HCT116 (cell line): ENCODE data around the gene PPP4R2. TPM values are rescaled to one million over a fixed set of nuclear protein-coding genes. Genes with fewer than 3 reads are reported as not detected.

Experiments
- ATAC-seq: fragments of 200-7000 bp; cut with Tn5 transposase; 2 replicates; pipeline ENCODE4 v1.9.1; 2020; ENCODE audit warnings: mild to moderate bottlenecking, moderate library complexity
- BruUV-seq: library from RNA; stranded (reverse); fragments of 400-500 nt; replicated peaks from 2 replicates; lab custom pipeline; 2021; lab: Mats Ljungman, UMichigan
- CTCF ChIA-PET: fragments of 300-600 bp; sonication (Branson Sonifier 250); formaldehyde crosslinking; loops from one replicate; lab custom pipeline; 2021; ENCODE audit warnings: antibody characterized with exemption; lab: Charles Lee
- POLR2A ChIA-PET: fragments of 300-600, 350-600 bp; sonication (Branson Sonifier 250); formaldehyde crosslinking; loops from one replicate; lab custom pipeline; 2021; ENCODE audit warnings: antibody characterized with exemption; lab: Charles Lee
- RAD21 ChIA-PET, 2 experiments: fragments of 300-600 bp; sonication (Branson Sonifier 250); formaldehyde crosslinking; loops; one replicate each; lab custom pipeline; 2023; ENCODE audit warnings: low total read pairs in 2 of 2; ENCODE audit not compliant: uncharacterized antibody in 2 of 2, unreplicated experiment in 2 of 2, low non-redundant PET in 1 of 2; lab: Charles Lee
- DNase-seq: peaks from one replicate; pipeline ENCODE4 v3.0.0-alpha.2; 2010; ENCODE audit warnings: low read depth, low spot score
- H2AFZ ChIP-seq: fragments of 200-600 bp; shearing (Covaris generic), sonication (generic); 2 replicates; pipeline ENCODE4 v1.6.1; 2017; ENCODE audit warnings: low read depth, mixed run types, mixed read lengths, antibody characterized with exemption, low read length; ENCODE audit not compliant: poor library complexity, severe bottlenecking
- H3K27ac ChIP-seq: 2 replicates; pipeline ENCODE4 v1.5.1; 2012; ENCODE audit warnings: low read depth, low read length
- H3K27me3 ChIP-seq: fragments of 200-600 bp; sonication (generic); 2 replicates; pipeline ENCODE4 v1.6.1; 2016; ENCODE audit warnings: mixed run types, low read length, mixed read lengths; ENCODE audit not compliant: insufficient read depth
- H3K36me3 ChIP-seq, 2 experiments: fragments of 200-500 bp in 1 of 2; fragments of 200-600 bp in 1 of 2; sonication (Bioruptor generic) in 1 of 2; sonication (generic) in 1 of 2; 2 replicates each; pipeline versions ENCODE4 v1.5.1 to v1.6.1; 2014 to 2016; ENCODE audit warnings: low read length in 2 of 2, inconsistent platforms in 1 of 2, mixed read lengths in 1 of 2, mixed run types in 1 of 2; ENCODE audit not compliant: insufficient read depth in 2 of 2, control insufficient read depth in 1 of 2
- H3K4me1 ChIP-seq, 2 experiments: fragments of 200-600 bp in 1 of 2; sonication (generic) in 1 of 2; 2 replicates each; pipeline versions ENCODE4 v1.5.1 to v1.6.1; 2012 to 2017; ENCODE audit warnings: low read length in 2 of 2, inconsistent platforms in 1 of 2, mild to moderate bottlenecking in 1 of 2, mixed read lengths in 1 of 2, mixed run types in 1 of 2, moderate library complexity in 1 of 2; ENCODE audit not compliant: insufficient read depth in 2 of 2, control insufficient read depth in 1 of 2
- H3K4me2 ChIP-seq: fragments of 200-600 bp; sonication (generic); 2 replicates; pipeline ENCODE4 v1.6.1; 2017; ENCODE audit warnings: mixed run types, low read length, mixed read lengths
- H3K4me3 ChIP-seq, 2 experiments: fragments of 200-600 bp in 1 of 2; sonication (generic) in 1 of 2; replicated peaks in 1 of 2; 2 replicates each; pipeline ENCODE4 v1.5.1; 2011 to 2016; ENCODE audit warnings: low read length in 2 of 2, control low read depth in 1 of 2, low read depth in 1 of 2, mild to moderate bottlenecking in 1 of 2, mixed read lengths in 1 of 2, mixed run types in 1 of 2
- H3K79me2 ChIP-seq: fragments of 200-600 bp; sonication (generic); 2 replicates; pipeline ENCODE4 v1.6.1; 2017; ENCODE audit warnings: mild to moderate bottlenecking, mixed run types, low read length, moderate library complexity, mixed read lengths; ENCODE audit not compliant: insufficient read depth
- H3K9ac ChIP-seq: fragments of 200-600 bp; sonication (generic); 2 replicates; pipeline ENCODE4 v1.6.1; 2016; ENCODE audit warnings: low read length, mixed read lengths
- H3K9me2 ChIP-seq: fragments of 200-600 bp; sonication (generic), shearing (Covaris generic); 2 replicates; pipeline ENCODE4 v1.6.1; 2017; ENCODE audit warnings: mixed run types, mild to moderate bottlenecking, moderate library complexity; ENCODE audit not compliant: insufficient read depth
- H3K9me3 ChIP-seq, 2 experiments: fragments of 200-500 bp in 1 of 2; fragments of 200-600 bp in 1 of 2; sonication (Bioruptor generic) in 1 of 2; sonication (generic) in 1 of 2; 2 replicates each; pipeline ENCODE4 v1.6.1; 2014 to 2017; ENCODE audit warnings: low read length in 2 of 2, mixed read lengths in 2 of 2, inconsistent platforms in 1 of 2, low read depth in 1 of 2, mild to moderate bottlenecking in 1 of 2, mixed run types in 1 of 2, moderate library complexity in 1 of 2; ENCODE audit not compliant: control insufficient read depth in 1 of 2, insufficient read depth in 1 of 2
- H4K20me1 ChIP-seq: fragments of 200-600 bp; sonication (generic), shearing (Covaris generic); 2 replicates; pipeline ENCODE4 v1.6.1; 2017; ENCODE audit warnings: mixed run types, mild to moderate bottlenecking, moderate library complexity; ENCODE audit not compliant: insufficient read depth
- CBX3 ChIP-seq: IDR thresholded peaks from 2 replicates; pipeline ENCODE4 v1.6.1; 2012; ENCODE audit warnings: low read depth
- CEBPB ChIP-seq: IDR thresholded peaks from 2 replicates; pipeline ENCODE4 v1.6.1; 2012; ENCODE audit warnings: low read depth
- EGR1 ChIP-seq: IDR thresholded peaks from 2 replicates; pipeline ENCODE4 v1.6.1; 2012; ENCODE audit warnings: low read depth
- ELF1 ChIP-seq: IDR thresholded peaks from 2 replicates; pipeline ENCODE4 v1.6.1; 2012; ENCODE audit warnings: low read depth, borderline replicate concordance
- EZH2phosphoT487 ChIP-seq: fragments of 200-600 bp; IDR thresholded peaks from 2 replicates; pipeline ENCODE4 v1.6.1; 2018; ENCODE audit warnings: antibody characterized with exemption, borderline replicate concordance
- FOSL1 ChIP-seq: IDR thresholded peaks from 2 replicates; pipeline ENCODE4 v1.6.1; 2012; ENCODE audit warnings: low read depth
- JUND ChIP-seq: IDR thresholded peaks from 2 replicates; pipeline ENCODE4 v1.6.1; 2012
- RAD21 ChIP-seq: IDR thresholded peaks from 2 replicates; pipeline ENCODE4 v1.6.1; 2012; ENCODE audit warnings: low read depth, mild to moderate bottlenecking
- SP1 ChIP-seq: IDR thresholded peaks from 2 replicates; pipeline ENCODE4 v1.6.1; 2012; ENCODE audit warnings: low read depth
- YY1 ChIP-seq: IDR thresholded peaks from 2 replicates; pipeline ENCODE4 v1.6.1; 2011; ENCODE audit warnings: low read length, low read depth, moderate library complexity, mild to moderate bottlenecking; ENCODE audit not compliant: insufficient replicate concordance; ENCODE audit errors: extremely low read depth
- intact Hi-C: fragments of 100-400 bp; cut with micrococcal nuclease; formaldehyde crosslinking; loops from 2 replicates; pipeline ENCODE4 v1.10.0; 2022
- total RNA-seq: library from RNA; stranded (reverse); gene quantifications from one replicate; pipeline ENCODE4 v1.2.1, GENCODE V29; 2021; ENCODE audit not compliant: unreplicated experiment
- TF ChIP-seq, protein P1 (sequence below): IDR thresholded peaks from 2 replicates; pipeline ENCODE4 v1.6.1; 2012
- TF ChIP-seq, protein P2 (sequence below): IDR thresholded peaks from 2 replicates; pipeline ENCODE4 v1.6.1; 2012; ENCODE audit warnings: low read depth
- TF ChIP-seq, protein P3 (sequence below), 3 experiments: fragments of 200-600 bp in 1 of 3; sonication (generic) in 1 of 3; IDR thresholded peaks in 2 of 3; conservative IDR thresholded peaks in 1 of 3; 2 replicates each; pipeline ENCODE4 v1.5.1; 2012 to 2017; ENCODE audit warnings: low read depth in 2 of 3, low read length in 2 of 3, antibody characterized with exemption in 1 of 3, borderline replicate concordance in 1 of 3, control low read depth in 1 of 3, mild to moderate bottlenecking in 1 of 3, mixed read lengths in 1 of 3, mixed run types in 1 of 3, moderate library complexity in 1 of 3; ENCODE audit not compliant: insufficient read depth in 1 of 3

Gene PPP4R2
- total RNA-seq, 1 experiment from 2014 or later, result 72.5 TPM

DNA sequence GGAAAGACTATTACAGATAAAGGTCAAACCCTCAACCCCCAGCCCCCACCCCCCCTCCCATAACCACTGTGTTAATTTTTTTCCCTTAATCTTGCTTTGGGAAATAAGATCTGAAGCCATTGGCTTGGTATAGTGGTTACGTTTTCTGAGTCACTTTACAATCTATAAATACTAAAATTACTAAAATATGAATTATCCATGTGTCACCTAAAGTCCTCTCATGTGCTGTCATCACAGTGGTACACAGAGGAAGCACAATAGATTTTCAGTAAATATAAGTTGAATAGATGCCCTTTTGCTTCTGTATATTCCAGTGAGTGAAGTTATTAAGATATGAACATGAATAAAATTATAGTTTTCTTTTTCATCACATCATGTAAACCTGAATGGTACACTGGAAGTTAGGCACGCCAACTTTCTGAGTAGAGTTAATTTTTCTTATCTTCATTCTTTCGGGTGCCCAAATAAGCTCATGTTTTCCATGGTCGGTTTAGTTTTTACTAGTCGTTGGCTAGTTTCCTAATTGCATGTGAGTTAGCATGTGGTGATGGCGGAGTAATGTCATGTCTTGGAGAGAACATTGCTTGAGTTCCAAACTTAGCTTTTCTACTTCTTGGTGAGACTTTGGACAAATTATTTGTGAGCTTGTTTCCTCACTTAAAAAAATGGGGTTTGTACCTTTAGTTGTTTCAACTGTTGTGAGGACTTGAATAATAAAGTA lies 11.5 kb downstream of the PPP4R2 start:
- CTCF ChIA-PET, result no interaction called here
- Histone ChIP-seq H3K36me3 (peaks cover 13 to 16% of the 10 kb centered on the region in 2 experiments), H3K4me2 (no peak overlapping the region), H3K9me3 (no peaks in the 10 kb centered on the region), H3K9ac (no peak overlapping the region), H3K79me2 (peaks cover 100% of the 10 kb centered on the region), H3K27ac (no peak overlapping the region), H3K9me2 (no peaks in the 10 kb centered on the region), H3K4me3 (no peak overlapping the region), H2AFZ (no peak overlapping the region), H4K20me1 (peaks cover 47% of the 10 kb centered on the region; the same call in 1 of the 2 replicates), H3K4me1 (no peaks in the 10 kb centered on the region), H3K27me3 (no peaks in the 10 kb centered on the region)
- no peak for ATAC-seq
- BruUV-seq, result TSS peak; percentile 1
- POLR2A ChIA-PET, result no interaction called here
- no peak for TF ChIP-seq CEBPB
- TF ChIP-seq FOSL1, result no peak
- no peak for TF ChIP-seq EGR1
- no peak for TF ChIP-seq JUND
- no peak for TF ChIP-seq EZH2phosphoT487
- TF ChIP-seq, protein P1, sequence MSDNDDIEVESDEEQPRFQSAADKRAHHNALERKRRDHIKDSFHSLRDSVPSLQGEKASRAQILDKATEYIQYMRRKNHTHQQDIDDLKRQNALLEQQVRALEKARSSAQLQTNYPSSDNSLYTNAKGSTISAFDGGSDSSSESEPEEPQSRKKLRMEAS, result no peak
- TF ChIP-seq CBX3, result no peak
- RAD21 ChIA-PET, result no interaction called here
- DNase-seq, result no peak
- intact Hi-C loops, result no loop called here

- intact Hi-C loops, result no loop called here
- Histone ChIP-seq H3K4me1 (no peaks in the 10 kb centered on the region), H3K4me3 (no peak overlapping the region), H3K27me3 (no peaks in the 10 kb centered on the region), H4K20me1 (peaks cover 49% of the 10 kb centered on the region; the same call in 1 of the 2 replicates), H3K4me2 (no peak overlapping the region), H3K9ac (no peak overlapping the region), H3K27ac (no peak overlapping the region), H3K79me2 (peaks cover 100% of the 10 kb centered on the region), H3K9me3 (no peaks in the 10 kb centered on the region), H2AFZ (no peak overlapping the region), H3K9me2 (no peaks in the 10 kb centered on the region), H3K36me3 (peaks cover 11 to 16% of the 10 kb centered on the region in 2 experiments)
- RAD21 ChIA-PET, result no interaction called here
- CTCF ChIA-PET, result no interaction called here
- no peak for DNase-seq
- POLR2A ChIA-PET, result no interaction called here
- BruUV-seq, result no TSS peak
- no peak for ATAC-seq
- TF ChIP-seq, protein P2, sequence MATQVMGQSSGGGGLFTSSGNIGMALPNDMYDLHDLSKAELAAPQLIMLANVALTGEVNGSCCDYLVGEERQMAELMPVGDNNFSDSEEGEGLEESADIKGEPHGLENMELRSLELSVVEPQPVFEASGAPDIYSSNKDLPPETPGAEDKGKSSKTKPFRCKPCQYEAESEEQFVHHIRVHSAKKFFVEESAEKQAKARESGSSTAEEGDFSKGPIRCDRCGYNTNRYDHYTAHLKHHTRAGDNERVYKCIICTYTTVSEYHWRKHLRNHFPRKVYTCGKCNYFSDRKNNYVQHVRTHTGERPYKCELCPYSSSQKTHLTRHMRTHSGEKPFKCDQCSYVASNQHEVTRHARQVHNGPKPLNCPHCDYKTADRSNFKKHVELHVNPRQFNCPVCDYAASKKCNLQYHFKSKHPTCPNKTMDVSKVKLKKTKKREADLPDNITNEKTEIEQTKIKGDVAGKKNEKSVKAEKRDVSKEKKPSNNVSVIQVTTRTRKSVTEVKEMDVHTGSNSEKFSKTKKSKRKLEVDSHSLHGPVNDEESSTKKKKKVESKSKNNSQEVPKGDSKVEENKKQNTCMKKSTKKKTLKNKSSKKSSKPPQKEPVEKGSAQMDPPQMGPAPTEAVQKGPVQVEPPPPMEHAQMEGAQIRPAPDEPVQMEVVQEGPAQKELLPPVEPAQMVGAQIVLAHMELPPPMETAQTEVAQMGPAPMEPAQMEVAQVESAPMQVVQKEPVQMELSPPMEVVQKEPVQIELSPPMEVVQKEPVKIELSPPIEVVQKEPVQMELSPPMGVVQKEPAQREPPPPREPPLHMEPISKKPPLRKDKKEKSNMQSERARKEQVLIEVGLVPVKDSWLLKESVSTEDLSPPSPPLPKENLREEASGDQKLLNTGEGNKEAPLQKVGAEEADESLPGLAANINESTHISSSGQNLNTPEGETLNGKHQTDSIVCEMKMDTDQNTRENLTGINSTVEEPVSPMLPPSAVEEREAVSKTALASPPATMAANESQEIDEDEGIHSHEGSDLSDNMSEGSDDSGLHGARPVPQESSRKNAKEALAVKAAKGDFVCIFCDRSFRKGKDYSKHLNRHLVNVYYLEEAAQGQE, result no peak
- TF ChIP-seq CEBPB, result no peak
- TF ChIP-seq, protein P1, result no peak
- no peak for TF ChIP-seq YY1
- TF ChIP-seq ELF1, result no peak
- no peak for TF ChIP-seq RAD21
- TF ChIP-seq, protein P3, sequence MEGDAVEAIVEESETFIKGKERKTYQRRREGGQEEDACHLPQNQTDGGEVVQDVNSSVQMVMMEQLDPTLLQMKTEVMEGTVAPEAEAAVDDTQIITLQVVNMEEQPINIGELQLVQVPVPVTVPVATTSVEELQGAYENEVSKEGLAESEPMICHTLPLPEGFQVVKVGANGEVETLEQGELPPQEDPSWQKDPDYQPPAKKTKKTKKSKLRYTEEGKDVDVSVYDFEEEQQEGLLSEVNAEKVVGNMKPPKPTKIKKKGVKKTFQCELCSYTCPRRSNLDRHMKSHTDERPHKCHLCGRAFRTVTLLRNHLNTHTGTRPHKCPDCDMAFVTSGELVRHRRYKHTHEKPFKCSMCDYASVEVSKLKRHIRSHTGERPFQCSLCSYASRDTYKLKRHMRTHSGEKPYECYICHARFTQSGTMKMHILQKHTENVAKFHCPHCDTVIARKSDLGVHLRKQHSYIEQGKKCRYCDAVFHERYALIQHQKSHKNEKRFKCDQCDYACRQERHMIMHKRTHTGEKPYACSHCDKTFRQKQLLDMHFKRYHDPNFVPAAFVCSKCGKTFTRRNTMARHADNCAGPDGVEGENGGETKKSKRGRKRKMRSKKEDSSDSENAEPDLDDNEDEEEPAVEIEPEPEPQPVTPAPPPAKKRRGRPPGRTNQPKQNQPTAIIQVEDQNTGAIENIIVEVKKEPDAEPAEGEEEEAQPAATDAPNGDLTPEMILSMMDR (IDR thresholded peaks at IDR 0.05 in 2 of 3, conservative IDR thresholded peaks at IDR 0.05 in 1 of 3; ENCODE audit: borderline replicate concordance in 1 of 3, insufficient read depth in 1 of 3, low read depth in 2 of 3, low read length in 2 of 3), result no peak
- no peak for TF ChIP-seq SP1
- TF ChIP-seq EZH2phosphoT487, result no peak
Measured at GRCh38 chr3:73009008-73009407, 12.4 kb downstream of the PPP4R2 start.
